Keratinocyte (primary cell): ENCODE results near the gene ZNF488.

ENCODE experiments used
- EZH2 ChIP-seq: IDR thresholded peaks from one replicate; pipeline ENCODE4 v1.6.1; 2012; ENCODE audit warnings: inconsistent platforms, mild to moderate bottlenecking, low read length, moderate library complexity
- TF ChIP-seq, protein P1 (sequence below), 3 experiments: IDR thresholded peaks in 1 of 3; conservative IDR thresholded peaks in 1 of 3; optimal IDR thresholded peaks in 1 of 3; 2 replicates in 2 of 3; 3 replicates in 1 of 3; pipeline versions ENCODE3 to v1.5.1; 2011; ENCODE audit warnings: low read length in 3 of 3, mild to moderate bottlenecking in 3 of 3, moderate library complexity in 2 of 3, control low read depth in 1 of 3, inconsistent platforms in 1 of 3; ENCODE audit not compliant: insufficient read depth in 2 of 3; ENCODE audit errors: extremely low read depth in 1 of 3

DNA sequence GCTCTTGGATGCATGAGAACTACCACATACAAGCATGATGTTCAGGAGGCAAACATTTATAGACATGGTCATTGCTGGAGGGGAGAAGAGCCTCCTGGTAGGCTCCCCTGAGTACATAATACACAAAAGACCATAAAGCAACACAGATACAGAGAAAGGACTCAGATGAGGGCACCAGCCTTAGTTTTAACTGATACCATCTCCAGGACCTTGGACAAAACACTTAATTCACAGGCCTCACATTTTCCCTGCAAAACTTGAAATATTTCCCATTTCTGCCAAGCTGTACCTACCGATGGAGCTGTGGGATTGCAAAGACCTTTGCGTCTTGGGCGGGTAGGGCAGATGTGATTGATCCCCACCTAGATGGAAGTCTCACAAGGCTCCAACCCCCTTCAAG is 16.7 kb upstream of the ZNF488 start:
- TF ChIP-seq, protein P1, sequence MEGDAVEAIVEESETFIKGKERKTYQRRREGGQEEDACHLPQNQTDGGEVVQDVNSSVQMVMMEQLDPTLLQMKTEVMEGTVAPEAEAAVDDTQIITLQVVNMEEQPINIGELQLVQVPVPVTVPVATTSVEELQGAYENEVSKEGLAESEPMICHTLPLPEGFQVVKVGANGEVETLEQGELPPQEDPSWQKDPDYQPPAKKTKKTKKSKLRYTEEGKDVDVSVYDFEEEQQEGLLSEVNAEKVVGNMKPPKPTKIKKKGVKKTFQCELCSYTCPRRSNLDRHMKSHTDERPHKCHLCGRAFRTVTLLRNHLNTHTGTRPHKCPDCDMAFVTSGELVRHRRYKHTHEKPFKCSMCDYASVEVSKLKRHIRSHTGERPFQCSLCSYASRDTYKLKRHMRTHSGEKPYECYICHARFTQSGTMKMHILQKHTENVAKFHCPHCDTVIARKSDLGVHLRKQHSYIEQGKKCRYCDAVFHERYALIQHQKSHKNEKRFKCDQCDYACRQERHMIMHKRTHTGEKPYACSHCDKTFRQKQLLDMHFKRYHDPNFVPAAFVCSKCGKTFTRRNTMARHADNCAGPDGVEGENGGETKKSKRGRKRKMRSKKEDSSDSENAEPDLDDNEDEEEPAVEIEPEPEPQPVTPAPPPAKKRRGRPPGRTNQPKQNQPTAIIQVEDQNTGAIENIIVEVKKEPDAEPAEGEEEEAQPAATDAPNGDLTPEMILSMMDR (optimal IDR thresholded peaks at IDR 0.05 in 1 of 3, IDR thresholded peaks at IDR 0.05 in 1 of 3, conservative IDR thresholded peaks at IDR 0.05 in 1 of 3; ENCODE audit: extremely low read depth in 1 of 3, insufficient read depth in 2 of 3, low read length in 3 of 3): no peak
- TF ChIP-seq EZH2: no peak
